ENCODE data around the gene ZBTB44.
A peak's percentile ranks its signal among the peaks of the same experiment; 100 is the strongest.

Gene ZBTB44

DNA sequence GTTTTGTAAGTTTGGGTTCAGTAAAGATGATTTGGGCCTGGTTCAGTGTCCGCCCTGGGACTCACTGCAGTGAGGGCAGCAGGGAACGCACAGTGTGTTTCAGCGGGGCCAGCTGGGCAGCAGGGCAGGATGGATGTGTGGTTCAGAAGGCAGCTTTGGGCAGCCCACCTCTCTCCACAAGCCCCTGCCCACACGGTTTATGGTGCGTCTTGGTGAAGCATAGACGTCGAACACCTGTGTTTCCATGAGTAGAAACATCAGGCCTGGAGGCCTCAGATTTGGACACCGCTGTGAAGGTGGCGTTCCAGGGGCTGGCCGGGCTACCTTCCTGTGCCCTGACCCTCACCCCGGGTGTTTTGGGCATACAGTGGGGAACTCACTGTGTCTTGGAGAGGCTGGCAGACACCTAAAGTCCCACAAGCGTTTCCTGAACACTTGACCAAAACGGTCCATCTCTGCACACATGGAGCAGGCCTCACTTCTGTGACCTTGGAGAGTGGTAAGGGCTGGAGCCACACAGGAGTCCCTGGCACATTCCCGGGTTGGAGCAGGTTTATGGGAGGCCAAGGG is 96.1 kb downstream of the ZBTB44 start:
- DNase-seq (no peak), ATAC-seq (no peak)
- Mint-ChIP-seq H3K27ac (no peak overlapping the region), H3K4me3 (no peak overlapping the region), H3K9me3 (no peaks in the 10 kb centered on the region), H3K4me1 (peaks cover 12% of the 10 kb centered on the region), H3K36me3 (ENCODE audit: low read depth) (no peaks in the 10 kb centered on the region), H3K27me3 (peaks cover 7% of the 10 kb centered on the region)

DNA sequence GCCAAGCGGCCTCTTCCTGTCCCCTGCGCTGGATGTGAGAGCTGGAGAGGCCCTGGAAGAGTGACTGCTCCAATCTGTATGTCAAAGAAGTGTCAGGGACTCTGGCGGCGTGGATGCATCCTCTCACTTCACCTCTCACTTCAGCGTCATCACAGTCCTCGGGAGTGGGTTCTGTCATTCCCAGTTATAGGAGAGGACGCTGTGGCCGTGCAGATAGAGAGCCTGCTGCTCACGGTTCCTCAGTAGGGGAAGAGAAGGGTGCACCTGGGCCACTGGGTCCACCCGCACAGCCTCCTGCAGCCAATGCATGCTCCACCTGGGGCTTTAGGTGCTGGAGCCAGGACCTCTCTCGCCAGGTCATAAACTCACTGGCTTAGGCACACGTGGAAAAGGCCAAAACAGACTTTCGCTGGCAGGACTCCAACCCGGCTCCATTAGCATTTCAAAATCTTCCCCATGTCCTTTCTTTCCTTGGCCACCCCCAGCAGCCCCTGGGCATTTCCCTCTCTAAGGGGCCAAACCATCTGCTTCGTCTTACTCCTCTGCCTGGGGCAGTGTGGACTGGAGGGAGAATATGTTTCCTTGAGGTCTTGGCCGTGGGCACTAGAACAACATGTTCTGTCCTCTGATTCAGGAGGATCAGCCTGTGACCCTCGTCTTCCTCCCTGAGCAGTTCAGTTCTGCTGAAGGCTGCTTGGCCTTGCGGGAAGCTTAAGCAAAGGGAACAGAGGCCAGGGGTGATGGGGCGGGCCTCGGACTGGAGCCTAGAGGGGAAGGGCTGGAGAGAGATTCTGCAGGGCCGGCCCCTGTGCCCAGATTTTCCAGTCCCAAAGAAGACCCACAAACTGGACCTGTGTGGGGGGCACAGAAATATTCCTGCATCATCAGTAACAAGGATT is 97.3 kb downstream of the ZBTB44 start:
- H3K9me3 Mint-ChIP-seq = no peaks in the 10 kb centered on the region
- ATAC-seq = no peak

DNA sequence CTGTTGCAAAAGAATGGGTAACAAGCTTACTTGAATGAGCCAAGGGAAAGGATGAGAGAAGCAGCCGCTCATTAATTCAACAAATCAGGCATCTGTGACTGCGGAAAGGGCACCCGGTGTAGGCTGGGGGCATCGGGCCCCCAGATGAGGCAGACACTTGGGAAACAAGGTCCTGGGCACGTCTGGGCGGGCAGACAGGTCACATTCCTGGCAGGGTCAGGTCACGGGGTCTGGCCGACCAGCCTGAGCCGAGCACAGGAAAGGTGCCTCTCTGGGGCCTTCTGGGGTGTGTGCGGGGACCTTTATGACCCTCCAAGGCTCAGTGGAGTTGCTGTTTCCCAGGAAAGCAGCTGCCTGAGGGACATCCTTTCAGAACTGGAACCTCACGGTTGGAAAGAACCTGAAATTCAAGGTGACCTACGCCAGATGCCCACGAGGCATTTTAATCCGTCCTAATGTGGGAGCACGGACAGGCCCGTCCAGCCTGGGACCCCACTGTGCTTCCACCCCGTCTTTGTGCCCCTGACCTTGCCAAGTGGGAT is 98.1 kb downstream of the ZBTB44 start:
- Mint-ChIP-seq H3K9me3 (no peaks in the 10 kb centered on the region), H3K27ac (no peak overlapping the region), H3K4me3 (no peak overlapping the region), H3K36me3 (ENCODE audit: low read depth) (no peaks in the 10 kb centered on the region), H3K27me3 (peaks cover 10% of the 10 kb centered on the region), H3K4me1 (no peaks in the 10 kb centered on the region)
- ATAC-seq (no peak), DNase-seq (no peak)

More for the DNA sequence above, 97.3 kb downstream of the ZBTB44 start:
- no peak overlapping the region for H3K4me3 Mint-ChIP-seq
- peaks cover 10% of the 10 kb centered on the region for H3K27me3 Mint-ChIP-seq
- DNase-seq = no peak
- no peaks in the 10 kb centered on the region for H3K4me1 Mint-ChIP-seq
- no peak overlapping the region for H3K27ac Mint-ChIP-seq
- no peaks in the 10 kb centered on the region for H3K36me3 Mint-ChIP-seq (ENCODE audit: low read depth)

DNA sequence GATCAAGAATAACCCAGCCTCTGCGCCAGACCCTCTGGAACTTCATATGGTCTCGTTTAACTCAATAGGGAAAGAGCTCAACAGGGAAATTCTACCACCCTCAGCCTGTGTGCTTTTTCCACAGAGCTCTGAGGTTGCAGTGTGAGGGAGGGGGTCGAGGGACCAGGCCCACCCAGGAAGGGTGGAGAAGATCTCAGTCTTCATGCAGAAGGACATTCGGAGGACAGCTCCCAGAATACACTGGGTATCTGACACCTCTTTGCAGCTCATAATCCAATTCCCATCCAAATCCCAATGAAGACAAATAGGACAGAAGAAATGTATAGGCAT is 98.5 kb downstream of the ZBTB44 start:
- Mint-ChIP-seq H3K9me3 (no peaks in the 10 kb centered on the region), H3K27ac (no peak overlapping the region), H3K27me3 (peaks cover 10% of the 10 kb centered on the region), H3K4me1 (no peaks in the 10 kb centered on the region), H3K36me3 (ENCODE audit: low read depth) (no peaks in the 10 kb centered on the region), H3K4me3 (no peak overlapping the region)
- DNase-seq = no peak
- no peak for ATAC-seq

DNA sequence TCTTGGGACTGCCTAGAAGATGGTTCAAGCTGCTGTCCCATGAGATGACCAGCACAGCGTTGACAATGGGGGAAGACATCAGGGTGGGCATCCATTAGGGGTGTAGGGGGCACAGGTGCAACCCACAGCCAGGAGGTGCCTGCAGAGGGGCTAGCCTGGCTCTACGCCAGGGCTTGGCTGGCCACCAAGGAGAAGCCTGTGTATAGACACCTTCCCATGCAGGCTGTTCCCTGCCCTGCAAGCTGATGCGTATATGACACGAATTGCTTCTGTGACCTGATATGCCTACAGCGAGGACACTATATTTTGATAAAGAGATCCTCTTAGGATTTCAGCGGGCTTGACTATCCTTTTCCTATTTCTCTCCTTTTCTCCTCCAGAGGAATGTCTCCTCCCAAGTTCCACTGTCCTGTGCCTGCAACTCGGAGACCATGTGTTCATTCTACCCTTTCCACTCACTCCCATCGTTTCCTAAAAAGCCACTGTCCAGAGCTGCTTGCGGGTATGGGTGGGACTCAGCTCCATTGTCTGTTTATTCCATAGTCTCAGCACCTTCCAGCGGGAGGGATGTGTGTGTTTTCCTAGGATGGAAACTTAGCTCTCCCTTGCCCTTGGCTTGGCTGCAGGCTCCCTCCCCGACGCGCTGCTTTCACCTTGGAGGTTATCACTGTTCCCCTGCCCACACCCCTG is 99.0 kb downstream of the ZBTB44 start:
- H3K4me3 Mint-ChIP-seq = no peak overlapping the region
- no peaks in the 10 kb centered on the region for H3K36me3 Mint-ChIP-seq (ENCODE audit: low read depth)
- H3K4me1 Mint-ChIP-seq = no peaks in the 10 kb centered on the region
- H3K27ac Mint-ChIP-seq = no peak overlapping the region
- peaks cover 10% of the 10 kb centered on the region for H3K27me3 Mint-ChIP-seq
- ATAC-seq (no peak), DNase-seq (no peak)
- no peaks in the 10 kb centered on the region for H3K9me3 Mint-ChIP-seq

DNA sequence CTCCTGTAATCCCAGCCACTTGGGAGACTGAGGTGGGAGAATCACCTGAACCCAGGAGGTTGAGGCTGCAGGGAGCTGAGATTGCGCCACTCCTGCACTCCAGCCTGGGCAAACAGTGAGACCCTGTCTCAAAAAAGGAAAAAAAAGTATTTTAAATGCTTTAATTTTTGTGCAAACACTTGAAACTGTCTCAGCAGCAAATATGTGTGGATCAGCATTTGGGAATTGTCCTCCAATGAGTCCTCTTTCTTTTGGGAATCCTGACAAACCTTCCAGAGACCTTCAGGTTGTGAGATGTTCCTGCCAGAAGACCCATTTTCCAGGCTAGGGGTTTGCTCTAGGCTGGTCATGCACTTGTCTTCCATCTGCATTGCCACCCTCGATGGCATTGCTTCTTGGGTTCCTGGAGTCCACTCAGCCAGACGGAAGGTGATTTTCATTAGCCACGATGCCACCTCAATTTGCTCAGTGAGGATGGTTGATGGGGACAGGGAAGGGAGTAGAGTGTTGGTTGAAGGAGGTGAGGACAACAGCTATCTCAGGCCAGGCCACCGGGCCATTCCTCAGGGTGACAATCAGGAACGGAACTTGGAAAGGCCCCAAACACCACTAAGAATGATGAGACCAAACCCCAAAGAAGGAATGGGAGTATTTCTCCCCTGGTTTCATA is 99.7 kb downstream of the ZBTB44 start:
- Mint-ChIP-seq H3K36me3 (ENCODE audit: low read depth) (no peaks in the 10 kb centered on the region), H3K4me3 (no peak overlapping the region), H3K27ac (no peak overlapping the region), H3K9me3 (no peaks in the 10 kb centered on the region), H3K4me1 (no peaks in the 10 kb centered on the region), H3K27me3 (peaks cover 10% of the 10 kb centered on the region)
- ATAC-seq (no peak), DNase-seq (no peak)

DNA sequence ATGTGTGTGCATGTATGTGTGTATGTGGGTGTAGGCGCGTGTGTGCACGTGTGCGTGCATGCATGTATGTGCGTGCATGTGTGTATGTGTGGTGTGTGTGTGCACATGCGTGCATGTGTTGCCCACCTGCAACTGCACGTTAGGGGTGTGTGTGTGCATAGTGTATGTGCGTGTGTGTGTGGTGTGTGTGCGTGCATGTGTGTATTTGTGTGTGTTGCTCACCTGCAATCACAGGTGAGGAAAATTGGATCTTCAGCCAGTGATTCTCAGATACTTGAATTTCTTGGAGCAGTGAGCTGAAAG is 100.8 kb downstream of the ZBTB44 start:
- Mint-ChIP-seq H3K9me3 (no peaks in the 10 kb centered on the region), H3K27ac (no peak overlapping the region), H3K36me3 (ENCODE audit: low read depth) (no peaks in the 10 kb centered on the region), H3K4me3 (no peak overlapping the region), H3K4me1 (no peaks in the 10 kb centered on the region), H3K27me3 (peaks cover 10% of the 10 kb centered on the region)
- no peak for ATAC-seq
- DNase-seq = no peak

DNA sequence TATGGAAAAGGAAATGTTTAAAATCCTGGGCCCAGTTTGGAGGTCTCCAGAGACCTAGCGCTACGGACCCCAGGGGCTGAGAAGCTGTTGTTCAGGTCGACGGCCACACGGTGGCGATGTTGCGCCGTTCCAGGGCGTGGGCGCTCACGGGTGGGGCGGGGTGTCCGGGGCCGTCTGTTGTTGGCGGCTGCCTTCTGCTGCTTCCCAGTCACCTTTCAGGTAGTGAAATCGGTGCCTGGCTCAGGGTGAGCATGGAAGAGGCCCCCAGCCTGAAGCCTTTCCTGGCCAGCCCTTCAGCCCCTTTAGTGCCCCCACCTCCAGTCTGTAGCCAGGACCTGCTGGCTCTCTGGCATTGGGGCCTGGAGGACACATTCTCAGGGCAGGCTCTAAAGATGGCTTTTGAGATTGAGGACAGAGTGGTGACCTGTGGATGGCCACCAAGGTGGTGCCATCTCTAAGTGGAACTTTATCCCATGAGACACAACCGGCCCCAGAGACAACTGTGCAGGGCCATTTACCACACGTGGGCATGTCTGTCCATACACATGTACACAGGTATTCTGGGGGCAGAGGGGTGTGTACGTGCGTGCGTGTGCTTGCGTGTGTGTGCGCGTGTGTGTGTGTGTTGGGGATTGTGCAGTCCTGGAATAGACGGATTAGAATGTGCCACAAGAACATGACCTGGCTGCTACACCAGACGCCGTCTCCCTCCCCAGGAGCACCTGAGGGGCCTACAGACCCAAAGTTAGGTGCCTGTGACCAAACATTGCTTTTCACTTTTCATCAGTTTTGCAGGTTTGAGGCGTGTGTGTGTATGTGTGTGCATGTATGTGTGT is 101.4 kb downstream of the ZBTB44 start:
- ATAC-seq (peak; percentile 77), DNase-seq (peak; percentile 79)
- peaks cover 10% of the 10 kb centered on the region for H3K27me3 Mint-ChIP-seq
- H3K27ac Mint-ChIP-seq = no peak overlapping the region
- H3K4me3 Mint-ChIP-seq = no peak overlapping the region
- no peaks in the 10 kb centered on the region for H3K9me3 Mint-ChIP-seq
- H3K36me3 Mint-ChIP-seq (ENCODE audit: low read depth) = no peaks in the 10 kb centered on the region
- H3K4me1 Mint-ChIP-seq = no peaks in the 10 kb centered on the region

DNA sequence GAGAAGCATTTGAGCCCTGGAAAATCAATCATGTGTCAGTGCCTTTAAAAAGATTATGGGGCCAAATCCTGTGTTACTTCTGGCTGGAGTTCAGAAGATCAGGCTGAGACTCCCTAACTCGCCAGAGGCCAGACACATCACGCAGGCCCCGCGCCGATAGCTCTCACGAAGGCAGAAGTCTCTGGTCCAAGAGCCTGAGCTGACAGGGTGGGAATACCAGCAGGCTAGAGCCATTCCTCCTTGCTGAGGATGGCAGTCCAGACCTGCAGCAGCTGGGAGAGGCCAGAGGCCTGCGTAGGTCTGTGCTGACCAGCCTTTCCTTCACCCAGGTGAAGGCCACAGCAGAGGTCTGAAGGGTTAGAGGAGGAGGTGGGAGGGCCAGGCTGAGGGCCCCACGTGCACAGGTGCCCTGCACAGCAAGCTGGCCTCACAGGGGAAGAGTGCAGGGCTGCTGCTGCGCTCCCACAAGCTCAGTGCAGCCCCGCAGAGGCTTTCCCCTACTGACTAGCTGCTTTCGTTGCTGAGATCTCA is 102.2 kb downstream of the ZBTB44 start:
- peaks cover 10% of the 10 kb centered on the region for H3K27me3 Mint-ChIP-seq
- H3K27ac Mint-ChIP-seq = no peak overlapping the region
- ATAC-seq (no peak), DNase-seq (no peak)
- H3K9me3 Mint-ChIP-seq = no peaks in the 10 kb centered on the region
- H3K4me3 Mint-ChIP-seq = no peak overlapping the region
- no peaks in the 10 kb centered on the region for H3K36me3 Mint-ChIP-seq (ENCODE audit: low read depth)
- H3K4me1 Mint-ChIP-seq = no peaks in the 10 kb centered on the region

DNA sequence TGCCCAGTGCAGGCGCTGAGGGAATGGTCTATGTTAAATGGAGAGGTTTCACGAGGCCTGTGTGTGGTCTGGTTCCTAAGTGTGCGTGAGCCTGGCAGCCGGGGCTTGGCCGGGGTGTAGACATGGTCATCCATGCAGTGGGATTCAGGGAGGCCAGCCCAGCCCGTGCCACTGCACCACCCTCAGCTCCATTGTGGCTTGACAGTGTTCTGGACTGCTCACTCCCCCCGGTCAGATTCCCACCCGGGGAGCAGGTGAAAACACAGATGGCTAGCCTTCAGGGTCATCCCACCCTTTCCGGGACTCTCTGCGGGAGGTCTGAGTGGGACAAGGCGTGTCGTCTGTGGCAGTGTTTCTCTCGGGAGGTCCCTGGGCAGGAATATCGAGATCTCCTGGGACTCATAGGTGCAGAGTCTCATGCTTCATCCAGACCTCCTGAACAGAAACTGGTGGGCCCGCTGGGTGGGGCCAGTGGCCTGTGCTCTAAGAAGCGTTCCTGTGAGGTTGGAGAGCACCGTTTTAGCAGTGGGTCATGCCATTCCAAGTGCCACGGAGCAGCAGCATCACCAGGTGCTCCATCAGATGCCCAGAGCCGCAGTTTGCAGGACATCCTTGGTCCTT is 102.8 kb downstream of the ZBTB44 start:
- Mint-ChIP-seq H3K36me3 (ENCODE audit: low read depth) (no peaks in the 10 kb centered on the region), H3K27me3 (peaks cover 10% of the 10 kb centered on the region)

DNA sequence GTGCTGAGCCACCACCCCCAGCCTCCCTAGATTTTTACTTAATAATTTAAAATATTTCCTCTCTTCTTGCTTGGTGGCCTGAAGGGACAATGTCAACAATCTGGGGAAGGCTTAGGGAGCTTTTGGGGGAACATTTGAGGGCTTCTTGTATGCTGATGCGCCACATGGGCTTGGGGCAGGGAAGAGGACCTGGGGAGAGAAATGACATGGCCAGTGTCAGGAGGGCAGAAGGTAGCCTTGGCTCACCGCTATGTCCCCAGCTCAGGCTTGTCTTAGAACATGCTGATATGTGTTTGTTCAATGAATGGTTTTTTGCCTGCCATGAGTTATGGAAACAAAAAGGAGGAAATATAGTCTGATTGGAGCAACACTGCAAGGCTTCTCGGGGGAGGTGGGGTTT is 103.6 kb downstream of the ZBTB44 start:
- peaks cover 10% of the 10 kb centered on the region for H3K27me3 Mint-ChIP-seq
- no peak for DNase-seq

More for the DNA sequence above, 102.8 kb downstream of the ZBTB44 start:
- H3K4me3 Mint-ChIP-seq = no peak overlapping the region
- no peaks in the 10 kb centered on the region for H3K9me3 Mint-ChIP-seq
- ATAC-seq = no peak
- H3K27ac Mint-ChIP-seq = no peak overlapping the region
- H3K4me1 Mint-ChIP-seq = no peaks in the 10 kb centered on the region
- no peak for DNase-seq

DNA sequence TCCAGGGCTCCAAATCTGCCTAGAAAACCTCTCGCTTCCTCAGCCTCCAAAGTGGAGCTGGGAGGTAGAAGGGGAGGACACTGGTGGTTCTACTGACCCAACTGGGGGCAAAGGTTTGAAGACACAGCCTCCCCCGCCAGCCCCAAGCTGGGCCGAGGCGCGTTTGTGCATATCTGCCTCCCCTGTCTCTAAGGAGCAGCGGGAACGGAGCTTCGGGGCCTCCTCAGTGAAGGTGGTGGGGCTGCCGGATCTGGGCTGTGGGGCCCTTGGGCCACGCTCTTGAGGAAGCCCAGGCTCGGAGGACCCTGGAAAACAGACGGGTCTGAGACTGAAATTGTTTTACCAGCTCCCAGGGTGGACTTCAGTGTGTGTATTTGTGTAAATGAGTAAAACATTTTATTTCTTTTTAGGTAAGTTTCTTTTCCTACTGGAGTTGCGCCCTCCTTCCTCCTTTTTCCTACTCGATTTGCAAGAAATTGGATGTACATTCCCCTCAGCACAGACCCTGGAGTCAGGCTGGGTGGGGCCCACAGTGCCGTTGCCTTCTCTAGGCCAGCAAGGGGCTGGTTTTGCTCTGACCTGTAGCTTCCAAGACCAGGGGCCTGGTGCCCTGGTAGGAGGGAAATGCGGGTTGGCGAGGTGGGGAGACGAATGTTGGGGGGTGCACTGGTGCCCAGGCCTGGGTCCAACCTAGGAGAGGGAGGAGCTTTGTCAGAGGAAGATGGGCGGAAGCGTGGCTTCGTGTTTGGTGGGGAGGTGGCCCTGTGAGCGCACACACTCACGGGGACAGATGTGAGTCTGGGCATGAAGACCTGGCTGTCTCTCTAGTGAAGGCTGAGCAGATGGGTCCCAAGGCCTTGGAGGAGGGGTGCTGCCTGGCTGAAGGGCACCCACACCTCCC is 104.5 kb downstream of the ZBTB44 start:
- Mint-ChIP-seq H3K27me3 (peaks cover 6% of the 10 kb centered on the region), H3K36me3 (ENCODE audit: low read depth) (no peaks in the 10 kb centered on the region), H3K27ac (no peak overlapping the region), H3K4me3 (no peak overlapping the region), H3K9me3 (no peaks in the 10 kb centered on the region), H3K4me1 (no peaks in the 10 kb centered on the region)
- no peak for DNase-seq
- ATAC-seq = no peak

More for the DNA sequence above, 103.6 kb downstream of the ZBTB44 start:
- Mint-ChIP-seq H3K9me3 (no peaks in the 10 kb centered on the region), H3K4me3 (no peak overlapping the region), H3K27ac (no peak overlapping the region), H3K36me3 (ENCODE audit: low read depth) (no peaks in the 10 kb centered on the region), H3K4me1 (no peaks in the 10 kb centered on the region)
- no peak for ATAC-seq
